Mesenchymal stem cell (in vitro differentiated cells and primary cell): ENCODE data around the gene SCUBE3.
A peak's percentile ranks its signal among the peaks of the same experiment; 100 is the strongest.

Experiments used
- DNase-seq: peaks from one replicate; pipeline ENCODE4 v3.0.0-alpha.2; 2013
- H2AFZ ChIP-seq: one replicate; pipeline ENCODE4 v1.6.1; 2013; ENCODE audit warnings: low read depth, mild to moderate bottlenecking, control low read depth, inconsistent platforms, low read length, moderate library complexity
- H2AK5ac ChIP-seq: 2 replicates; pipeline ENCODE4 v1.6.1; 2013; ENCODE audit warnings: low read length, moderate library complexity, mild to moderate bottlenecking, inconsistent platforms; ENCODE audit not compliant: severe bottlenecking
- H2BK120ac ChIP-seq: one replicate; pipeline ENCODE4 v1.6.1; 2013; ENCODE audit warnings: low read depth, mild to moderate bottlenecking, inconsistent platforms, low read length, moderate library complexity
- H2BK12ac ChIP-seq, 2 experiments: one replicate each; pipeline ENCODE4 v1.6.1; 2013; ENCODE audit warnings: inconsistent platforms in 2 of 2, low read length in 2 of 2, mild to moderate bottlenecking in 2 of 2, moderate library complexity in 2 of 2, control low read depth in 1 of 2
- H2BK15ac ChIP-seq: one replicate; pipeline ENCODE4 v1.6.1; 2013; ENCODE audit warnings: mild to moderate bottlenecking, low read depth, inconsistent platforms; ENCODE audit not compliant: poor library complexity, severe bottlenecking
- H2BK5ac ChIP-seq: 2 replicates; pipeline ENCODE4 v1.6.1; 2013; ENCODE audit warnings: low read depth, mild to moderate bottlenecking, low read length, control low read depth, inconsistent platforms; ENCODE audit not compliant: poor library complexity, severe bottlenecking
- H3K14ac ChIP-seq, 2 experiments: one replicate each; pipeline ENCODE4 v1.6.1; 2013; ENCODE audit warnings: inconsistent platforms in 2 of 2, low read length in 2 of 2, control low read depth in 1 of 2, mild to moderate bottlenecking in 1 of 2, moderate library complexity in 1 of 2
- H3K18ac ChIP-seq, 2 experiments: one replicate each; pipeline ENCODE4 v1.6.1; 2013; ENCODE audit warnings: inconsistent platforms in 2 of 2, low read length in 2 of 2, control low read depth in 1 of 2, low read depth in 1 of 2, mild to moderate bottlenecking in 1 of 2
- H3K23ac ChIP-seq, 2 experiments: one replicate each; pipeline ENCODE4 v1.6.1; 2013; ENCODE audit warnings: inconsistent platforms in 2 of 2, low read length in 2 of 2, mild to moderate bottlenecking in 2 of 2, moderate library complexity in 2 of 2, control low read depth in 1 of 2
- H3K27ac ChIP-seq: 2 replicates; pipeline ENCODE4 v1.5.1; 2013; ENCODE audit warnings: mild to moderate bottlenecking, moderate library complexity, low read length, control low read depth, inconsistent platforms; ENCODE audit not compliant: poor library complexity, severe bottlenecking
- H3K27me3 ChIP-seq, 2 experiments: 2 replicates each; pipeline versions ENCODE4 v1.6.1 to v1.7.0; 2013; ENCODE audit warnings: low read length in 2 of 2, mild to moderate bottlenecking in 2 of 2, moderate library complexity in 2 of 2, control low read depth in 1 of 2, inconsistent platforms in 1 of 2; ENCODE audit not compliant: control insufficient read depth in 1 of 2, insufficient read depth in 1 of 2
- H3K36me3 ChIP-seq, 2 experiments: 2 replicates each; pipeline versions ENCODE4 v1.6.1 to v1.7.0; 2013; ENCODE audit warnings: low read length in 2 of 2, control low read depth in 1 of 2, inconsistent platforms in 1 of 2, low read depth in 1 of 2, mild to moderate bottlenecking in 1 of 2; ENCODE audit not compliant: insufficient read depth in 2 of 2, control insufficient read depth in 1 of 2
- H3K4ac ChIP-seq, 2 experiments: one replicate each; pipeline ENCODE4 v1.6.1; 2013; ENCODE audit warnings: inconsistent platforms in 2 of 2, low read length in 2 of 2, mild to moderate bottlenecking in 2 of 2, moderate library complexity in 2 of 2, control low read depth in 1 of 2, low read depth in 1 of 2
- H3K4me1 ChIP-seq: 2 replicates; pipeline ENCODE4 v1.6.1; 2013; ENCODE audit warnings: low read depth, low read length, control low read depth; ENCODE audit not compliant: control insufficient read depth, insufficient read depth
- H3K4me2 ChIP-seq: 2 replicates; pipeline ENCODE4 v1.6.1; 2013; ENCODE audit warnings: low read length, mild to moderate bottlenecking, inconsistent platforms; ENCODE audit not compliant: poor library complexity, severe bottlenecking
- H3K4me3 ChIP-seq, 2 experiments: 2 replicates each; pipeline versions ENCODE4 v1.5.1 to v1.7.0; 2013; ENCODE audit warnings: low read length in 2 of 2, mild to moderate bottlenecking in 2 of 2, control low read depth in 1 of 2, low read depth in 1 of 2; ENCODE audit not compliant: insufficient read depth in 1 of 2
- H3K79me1 ChIP-seq: replicated peaks from 2 replicates; pipeline ENCODE4 v1.6.1; 2013; ENCODE audit warnings: mild to moderate bottlenecking, control low read depth, low read length, inconsistent platforms; ENCODE audit not compliant: poor library complexity, severe bottlenecking
- H3K9ac ChIP-seq: 2 replicates; pipeline ENCODE4 v1.7.0; 2013; ENCODE audit warnings: mild to moderate bottlenecking, low read length, moderate library complexity
- H3K9me3 ChIP-seq: 2 replicates; pipeline ENCODE4 v1.7.0; 2013; ENCODE audit warnings: mild to moderate bottlenecking, low read length; ENCODE audit not compliant: control insufficient read depth
- H4K8ac ChIP-seq: one replicate; pipeline ENCODE4 v1.6.1; 2013; ENCODE audit warnings: inconsistent platforms, mild to moderate bottlenecking, low read length, moderate library complexity
- H4K91ac ChIP-seq: one replicate; pipeline ENCODE4 v1.6.1; 2013; ENCODE audit warnings: mild to moderate bottlenecking, low read length, inconsistent platforms
- WGBS: methylation state at CpG from one replicate; pipeline ENCODE4 v1.1.7; 2013; ENCODE audit warnings: mixed read lengths; 5-methylcytosine and 5-hydroxymethylcytosine counted together

Gene SCUBE3

GRCh38 chr6:35174088-35174434 lies 39.7 kb upstream of the SCUBE3 start:
- Histone ChIP-seq H3K4me3 (no peak overlapping the region), H2BK12ac (peak overlapping the region in 1 of 2 experiments; percentile 16), H3K27me3 (no peaks in the 10 kb centered on the region), H3K23ac (no peak overlapping the region), H3K27ac (no peak overlapping the region), H3K4me2 (no peak overlapping the region), H4K8ac (no peak overlapping the region), H3K9me3 (no peaks in the 10 kb centered on the region), H3K14ac (no peak overlapping the region), H3K9ac (no peak overlapping the region), H3K36me3 (no peaks in the 10 kb centered on the region), H2BK15ac (no peak overlapping the region), H3K79me1 (no peaks in the 10 kb centered on the region), H2BK5ac (no peak overlapping the region), H2BK120ac (no peak overlapping the region), H3K4ac (no peak overlapping the region), H3K4me1 (peaks cover 1% of the 10 kb centered on the region), H2AFZ (no peak overlapping the region), H4K91ac (no peak overlapping the region), H3K18ac (no peak overlapping the region), H2AK5ac (no peak overlapping the region)
- 95% methylated on average over 2 of the region's 2 CpGs for WGBS
- DNase-seq, result no peak

DNA sequence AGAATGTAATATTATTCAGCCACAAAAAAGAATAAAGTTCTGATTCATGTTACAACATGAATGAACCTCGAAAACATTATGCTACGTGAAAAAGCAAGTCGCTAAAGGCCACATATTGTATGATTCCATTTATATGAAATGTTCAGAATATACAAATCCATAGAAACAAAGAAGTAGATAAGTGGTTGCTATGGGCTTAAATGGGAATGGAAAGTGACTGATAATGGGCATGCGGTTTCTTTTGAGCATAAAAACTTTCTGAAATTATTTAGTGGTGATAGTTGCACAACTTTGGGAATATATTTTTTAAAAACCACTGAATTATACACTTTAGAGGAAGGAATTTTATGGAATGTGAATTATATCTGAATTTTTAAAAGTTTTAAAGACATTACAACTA lies 39.3 kb upstream of the SCUBE3 start:
- H2BK5ac ChIP-seq, result no peak overlapping the region
- H4K8ac ChIP-seq, result no peak overlapping the region
- H3K14ac ChIP-seq, result no peak overlapping the region
- WGBS, result no CpG with 5 or more reads among the region's 4 CpGs
- no peak overlapping the region for H3K4me2 ChIP-seq
- no peak overlapping the region for H2BK120ac ChIP-seq
- no peak overlapping the region for H2AFZ ChIP-seq
- H3K27me3 ChIP-seq, result no peaks in the 10 kb centered on the region
- H4K91ac ChIP-seq, result no peak overlapping the region
- peaks cover 1% of the 10 kb centered on the region for H3K4me1 ChIP-seq
- no peak overlapping the region for H2BK12ac ChIP-seq
- H3K79me1 ChIP-seq, result no peaks in the 10 kb centered on the region
- H3K27ac ChIP-seq, result no peak overlapping the region
- DNase-seq, result no peak
- H3K9ac ChIP-seq, result no peak overlapping the region
- no peak overlapping the region for H2BK15ac ChIP-seq
- H3K36me3 ChIP-seq, result no peaks in the 10 kb centered on the region
- H3K23ac ChIP-seq, result no peak overlapping the region
- no peak overlapping the region for H3K4me3 ChIP-seq
- no peak overlapping the region for H3K4ac ChIP-seq
- H2AK5ac ChIP-seq, result no peak overlapping the region
- no peaks in the 10 kb centered on the region for H3K9me3 ChIP-seq
- H3K18ac ChIP-seq, result no peak overlapping the region

DNA sequence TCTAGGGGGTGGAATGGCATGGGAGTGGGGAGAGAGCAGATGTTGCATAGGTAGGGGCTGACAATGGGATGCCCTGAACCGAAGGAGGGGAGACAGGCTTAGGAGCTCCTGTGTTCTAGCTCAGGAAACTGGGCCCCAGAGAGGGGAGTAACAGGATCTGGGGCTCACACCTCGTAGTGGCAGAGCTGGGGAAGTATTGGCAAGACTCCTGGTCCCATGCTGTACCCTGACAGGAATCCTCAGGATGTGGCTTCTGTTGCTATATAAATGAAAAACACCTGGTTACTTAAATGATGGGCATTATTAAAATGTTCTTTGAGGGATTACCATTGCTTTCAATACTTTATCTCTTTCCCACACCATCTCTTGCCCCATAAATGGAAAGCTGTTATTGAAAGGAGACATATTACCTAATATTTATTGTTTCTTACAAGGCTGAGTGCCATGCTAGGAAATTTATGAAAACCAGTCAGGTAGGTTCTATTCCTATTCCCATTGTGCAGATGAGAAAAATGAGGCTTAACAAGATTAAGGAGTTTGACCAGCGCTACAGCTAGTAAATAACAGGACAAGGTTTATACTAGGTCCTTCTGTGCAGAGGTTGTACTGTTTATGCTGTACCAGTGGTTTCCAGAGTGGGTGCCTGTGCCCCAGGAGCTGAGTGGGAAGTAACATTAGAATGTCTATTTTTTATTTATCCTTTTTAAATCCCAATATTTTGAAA lies 37.3 kb upstream of the SCUBE3 start:
- H3K79me1 ChIP-seq, result no peaks in the 10 kb centered on the region
- no peak overlapping the region for H2AK5ac ChIP-seq
- peak overlapping the region in 1 of 2 experiments; percentile 43 for H2BK12ac ChIP-seq
- no peak overlapping the region for H4K8ac ChIP-seq
- H3K4ac ChIP-seq, result no peak overlapping the region
- no peak overlapping the region for H3K18ac ChIP-seq
- no peaks in the 10 kb centered on the region for H3K9me3 ChIP-seq
- no peak overlapping the region for H3K4me2 ChIP-seq
- DNase-seq, result no peak
- 89% methylated on average over 3 of the region's 3 CpGs for WGBS
- H2BK15ac ChIP-seq, result no peak overlapping the region
- H2AFZ ChIP-seq, result no peak overlapping the region
- no peak overlapping the region for H3K27ac ChIP-seq
- no peak overlapping the region for H4K91ac ChIP-seq
- H2BK5ac ChIP-seq, result no peak overlapping the region
- H3K9ac ChIP-seq, result no peak overlapping the region
- H3K27me3 ChIP-seq, result no peaks in the 10 kb centered on the region
- H3K14ac ChIP-seq, result no peak overlapping the region
- H3K36me3 ChIP-seq, result no peaks in the 10 kb centered on the region
- H2BK120ac ChIP-seq, result no peak overlapping the region
- no peaks in the 10 kb centered on the region for H3K4me1 ChIP-seq
- no peak overlapping the region for H3K23ac ChIP-seq
- H3K4me3 ChIP-seq, result no peak overlapping the region

- Histone ChIP-seq H3K4me3 (no peak overlapping the region), H3K4me1 (peaks cover 6% of the 10 kb centered on the region), H4K91ac (no peak overlapping the region), H3K9me3 (no peaks in the 10 kb centered on the region), H2AK5ac (no peak overlapping the region), H2AFZ (no peak overlapping the region), H2BK12ac (no peak overlapping the region), H3K4ac (no peak overlapping the region), H2BK5ac (no peak overlapping the region), H2BK120ac (no peak overlapping the region), H3K18ac (peak overlapping the region in 1 of 2 experiments; percentile 40), H3K14ac (no peak overlapping the region), H3K4me2 (no peak overlapping the region), H2BK15ac (no peak overlapping the region), H3K27me3 (no peaks in the 10 kb centered on the region), H4K8ac (no peak overlapping the region), H3K23ac (no peak overlapping the region), H3K79me1 (no peaks in the 10 kb centered on the region), H3K9ac (no peak overlapping the region), H3K36me3 (no peaks in the 10 kb centered on the region), H3K27ac (no peak overlapping the region)
- DNase-seq, result no peak
- WGBS, result 92% methylated on average over 3 of the region's 3 CpGs
Measured at GRCh38 chr6:35177157-35177556, 36.6 kb upstream of the SCUBE3 start.
